OCI-LY7 (cell line): ENCODE measurements around the gene MUC22. TPM values are rescaled to one million over a fixed set of nuclear protein-coding genes. Genes with fewer than 3 reads are reported as not detected.

Experiments
- BruUV-seq: library from RNA; stranded (reverse); fragments of 400-500 nt; replicated peaks from 2 replicates; lab custom pipeline; 2021; lab: Mats Ljungman, UMichigan
- CTCF ChIA-PET: fragments of 300-600 bp; sonication (Branson Sonifier 250); formaldehyde crosslinking; loops from one replicate; lab custom pipeline; 2022; ENCODE audit warnings: antibody characterized with exemption; ENCODE audit not compliant: unreplicated experiment; lab: Charles Lee
- POLR2A ChIA-PET: fragments of 300-600 bp; sonication (Branson Sonifier 250); formaldehyde crosslinking; loops from one replicate; lab custom pipeline; 2022; ENCODE audit warnings: antibody characterized with exemption; lab: Charles Lee
- DNase-seq: peaks from one replicate; pipeline ENCODE4 v3.0.0-alpha.2; 2015; ENCODE audit warnings: low spot score
- H2AFZ ChIP-seq: fragments of 200-600 bp; sonication (generic), shearing (Covaris generic); 2 replicates; pipeline ENCODE4 v1.6.1; 2014; ENCODE audit warnings: mild to moderate bottlenecking, antibody characterized with exemption, low read length, moderate library complexity
- H3K27ac ChIP-seq: fragments of 200-600 bp; sonication (generic); 2 replicates; pipeline ENCODE4 v1.5.1; 2014; ENCODE audit warnings: mixed run types, low read depth, mild to moderate bottlenecking, moderate library complexity, low read length, inconsistent platforms; ENCODE audit not compliant: poor library complexity, severe bottlenecking
- H3K36me3 ChIP-seq: fragments of 200-600 bp; sonication (generic); 2 replicates; pipeline ENCODE4 v1.6.1; 2014; ENCODE audit warnings: mild to moderate bottlenecking, antibody characterized with exemption, low read length, moderate library complexity, mixed read lengths; ENCODE audit not compliant: insufficient read depth
- H3K4me1 ChIP-seq: fragments of 200-600 bp; sonication (generic); 2 replicates; pipeline ENCODE4 v1.5.1; 2014; ENCODE audit warnings: mild to moderate bottlenecking, low read length; ENCODE audit not compliant: insufficient read depth, poor library complexity, severe bottlenecking
- H3K4me2 ChIP-seq: fragments of 200-600 bp; sonication (generic); 2 replicates; pipeline ENCODE4 v1.6.1; 2014; ENCODE audit warnings: mild to moderate bottlenecking, low read length
- H3K4me3 ChIP-seq: fragments of 200-600 bp; sonication (generic); 2 replicates; pipeline ENCODE4 v1.5.1; 2014; ENCODE audit warnings: mild to moderate bottlenecking, low read depth, low read length; ENCODE audit not compliant: poor library complexity, severe bottlenecking
- H3K79me2 ChIP-seq: fragments of 200-600 bp; sonication (generic); 2 replicates; pipeline ENCODE4 v1.6.1; 2016; ENCODE audit warnings: low read depth, mild to moderate bottlenecking, low read length, moderate library complexity, mixed read lengths; ENCODE audit not compliant: insufficient read depth
- H3K9me2 ChIP-seq: fragments of 200-600 bp; sonication (generic); 2 replicates; pipeline ENCODE4 v1.6.1; 2016; ENCODE audit warnings: mild to moderate bottlenecking, low read length, mixed read lengths; ENCODE audit not compliant: insufficient read depth
- H3K9me3 ChIP-seq: fragments of 200-600 bp; sonication (generic); 2 replicates; pipeline ENCODE4 v1.6.1; 2014; ENCODE audit warnings: mild to moderate bottlenecking, mixed run types, low read length, mixed read lengths
- H4K20me1 ChIP-seq: fragments of 200-600 bp; sonication (generic); 2 replicates; pipeline ENCODE4 v1.6.1; 2014; ENCODE audit warnings: mild to moderate bottlenecking, antibody characterized with exemption, low read length, moderate library complexity, mixed read lengths; ENCODE audit not compliant: insufficient read depth
- EZH2phosphoT487 ChIP-seq: fragments of 200-600 bp; sonication (generic); IDR thresholded peaks from 2 replicates; pipeline ENCODE4 v1.6.1; 2018; ENCODE audit warnings: low read depth, borderline replicate concordance, mild to moderate bottlenecking, mixed run types, antibody characterized with exemption, low read length, moderate library complexity, mixed read lengths
- intact Hi-C: fragments of 100-400 bp; cut with micrococcal nuclease; formaldehyde crosslinking; loops from one replicate; pipeline ENCODE4 v1.10.0; 2022; ENCODE audit not compliant: unreplicated experiment
- total RNA-seq, 2 experiments: library from RNA; depleted of rRNA in 1 of 2; stranded (reverse); fragments of >200 nt in 1 of 2; shearing (Covaris generic) in 1 of 2; gene quantifications; 2 replicates each; pipeline ENCODE4 v1.2.3, GENCODE V29; 2014 to 2022
- TF ChIP-seq, protein P1 (sequence below): fragments of 200-600 bp; sonication (generic); conservative IDR thresholded peaks from 2 replicates; pipeline ENCODE4 v1.5.1; 2014; ENCODE audit warnings: mild to moderate bottlenecking, antibody characterized with exemption, low read length, moderate library complexity, mixed read lengths

The MUC22 gene
- total RNA-seq, 2 experiments from 2014 or later: not detected

DNA sequence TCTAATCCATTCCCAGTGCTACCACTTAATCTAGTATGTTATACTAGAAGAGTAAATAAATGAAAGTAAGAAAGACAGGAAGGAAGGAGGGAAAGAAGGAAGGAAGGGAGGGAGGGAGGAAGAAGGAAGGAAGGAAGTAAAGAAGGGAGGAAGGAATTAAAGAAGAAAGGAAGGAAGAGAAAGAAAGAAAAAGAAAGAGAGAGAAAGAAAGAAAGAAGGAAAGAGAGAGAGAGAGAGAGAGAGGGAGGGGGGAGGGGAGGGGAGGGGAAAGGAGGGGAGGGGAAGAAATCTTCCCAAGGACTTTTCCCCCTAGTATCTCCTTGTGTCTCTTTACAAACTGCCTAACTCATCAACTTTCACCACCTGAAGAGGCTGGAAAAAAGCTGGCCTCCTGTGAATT lies 47.6 kb upstream of the MUC22 start:
- no peak for DNase-seq
- no peaks in the 10 kb centered on the region for H3K9me2 ChIP-seq
- H2AFZ ChIP-seq: no peak overlapping the region
- TF ChIP-seq, protein P1, sequence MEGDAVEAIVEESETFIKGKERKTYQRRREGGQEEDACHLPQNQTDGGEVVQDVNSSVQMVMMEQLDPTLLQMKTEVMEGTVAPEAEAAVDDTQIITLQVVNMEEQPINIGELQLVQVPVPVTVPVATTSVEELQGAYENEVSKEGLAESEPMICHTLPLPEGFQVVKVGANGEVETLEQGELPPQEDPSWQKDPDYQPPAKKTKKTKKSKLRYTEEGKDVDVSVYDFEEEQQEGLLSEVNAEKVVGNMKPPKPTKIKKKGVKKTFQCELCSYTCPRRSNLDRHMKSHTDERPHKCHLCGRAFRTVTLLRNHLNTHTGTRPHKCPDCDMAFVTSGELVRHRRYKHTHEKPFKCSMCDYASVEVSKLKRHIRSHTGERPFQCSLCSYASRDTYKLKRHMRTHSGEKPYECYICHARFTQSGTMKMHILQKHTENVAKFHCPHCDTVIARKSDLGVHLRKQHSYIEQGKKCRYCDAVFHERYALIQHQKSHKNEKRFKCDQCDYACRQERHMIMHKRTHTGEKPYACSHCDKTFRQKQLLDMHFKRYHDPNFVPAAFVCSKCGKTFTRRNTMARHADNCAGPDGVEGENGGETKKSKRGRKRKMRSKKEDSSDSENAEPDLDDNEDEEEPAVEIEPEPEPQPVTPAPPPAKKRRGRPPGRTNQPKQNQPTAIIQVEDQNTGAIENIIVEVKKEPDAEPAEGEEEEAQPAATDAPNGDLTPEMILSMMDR: no peak
- no peak for TF ChIP-seq EZH2phosphoT487
- no peaks in the 10 kb centered on the region for H3K79me2 ChIP-seq
- H3K4me2 ChIP-seq: no peak overlapping the region
- ChIA-PET CTCF (no interaction called here), POLR2A (no interaction called here)
- no peak overlapping the region for H3K4me3 ChIP-seq
- no peaks in the 10 kb centered on the region for H3K4me1 ChIP-seq
- no peaks in the 10 kb centered on the region for H4K20me1 ChIP-seq
- H3K36me3 ChIP-seq: no peaks in the 10 kb centered on the region
- no TSS peak for BruUV-seq
- no peaks in the 10 kb centered on the region for H3K9me3 ChIP-seq
- H3K27ac ChIP-seq: no peak overlapping the region
- intact Hi-C loops: no loop called here

DNA sequence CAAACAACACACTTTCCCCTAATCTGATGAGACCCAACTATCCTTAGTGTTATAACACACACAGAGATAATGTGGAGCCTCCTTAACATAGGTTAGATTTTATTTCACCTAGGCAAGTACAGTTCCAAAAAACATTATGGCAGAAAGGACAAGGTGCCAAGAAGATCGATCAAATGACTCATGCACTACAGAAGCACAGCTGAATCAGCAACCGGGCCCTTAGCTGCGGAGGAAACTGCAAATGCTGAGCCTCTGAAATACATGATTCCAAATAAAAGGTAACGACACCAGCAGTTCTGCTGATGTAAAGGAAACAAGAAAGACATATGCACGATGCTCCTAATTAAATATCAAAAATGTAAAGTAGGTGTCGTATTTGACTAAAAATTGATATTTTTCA lies 46.6 kb upstream of the MUC22 start:
- no peaks in the 10 kb centered on the region for H3K9me3 ChIP-seq
- POLR2A ChIA-PET: interaction anchor here (0.7 kb wide), 1 partner anchor 80 kb away, joined by 3 read pairs; no protein-coding TSS in a partner anchor
- H3K36me3 ChIP-seq: no peaks in the 10 kb centered on the region
- H2AFZ ChIP-seq: no peak overlapping the region
- TF ChIP-seq, protein P1: no peak
- TF ChIP-seq EZH2phosphoT487: no peak
- no peaks in the 10 kb centered on the region for H3K4me1 ChIP-seq
- CTCF ChIA-PET: no interaction called here
- no peaks in the 10 kb centered on the region for H3K79me2 ChIP-seq
- no peak overlapping the region for H3K4me2 ChIP-seq
- H3K4me3 ChIP-seq: no peak overlapping the region
- DNase-seq: no peak
- H3K9me2 ChIP-seq: no peaks in the 10 kb centered on the region
- H3K27ac ChIP-seq: no peak overlapping the region
- BruUV-seq: no TSS peak
- intact Hi-C loops: no loop called here
- no peaks in the 10 kb centered on the region for H4K20me1 ChIP-seq

DNA sequence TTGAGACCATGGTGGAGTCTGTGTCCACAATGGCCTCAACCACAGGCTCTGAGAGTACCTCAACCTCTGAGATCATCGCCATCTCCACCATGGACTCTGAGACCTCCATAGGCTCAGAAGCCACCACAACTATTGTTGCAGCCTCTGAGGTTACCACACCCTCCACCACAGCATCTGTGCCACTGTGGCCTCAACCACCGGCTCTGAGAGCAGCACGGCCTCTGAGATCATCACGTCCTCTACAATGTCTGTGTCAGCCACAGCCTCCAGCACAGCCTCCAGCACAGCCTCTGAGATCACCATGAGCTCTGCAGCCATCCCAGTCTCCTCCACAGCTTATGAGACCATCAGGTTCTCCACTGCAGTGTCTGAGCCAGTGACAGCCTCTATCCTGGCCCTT lies 46.2 kb upstream of the MUC22 start:
- Histone ChIP-seq H3K4me1 (no peaks in the 10 kb centered on the region), H2AFZ (no peak overlapping the region), H3K36me3 (no peaks in the 10 kb centered on the region), H3K27ac (no peak overlapping the region), H3K9me2 (no peaks in the 10 kb centered on the region), H3K4me3 (no peak overlapping the region), H4K20me1 (no peaks in the 10 kb centered on the region), H3K9me3 (no peaks in the 10 kb centered on the region), H3K4me2 (no peak overlapping the region), H3K79me2 (no peaks in the 10 kb centered on the region)
- no TSS peak for BruUV-seq
- ChIA-PET POLR2A (interaction anchor here (0.7 kb wide), 1 partner anchor 80 kb away, joined by 3 read pairs; no protein-coding TSS in a partner anchor), CTCF (no interaction called here)
- TF ChIP-seq, protein P1: no peak
- TF ChIP-seq EZH2phosphoT487: no peak
- DNase-seq: no peak
- intact Hi-C loops: no loop called here
